ENCODE measurements around the gene KMT2D. TPM values are rescaled to one million over a fixed set of nuclear protein-coding genes. Genes with fewer than 3 reads are reported as not detected.

KMT2D gene
- total RNA-seq, 1 donor from 2014 or later, result 86.9 TPM

- no peak for FAIRE-seq
- Mint-ChIP-seq H3K4me1 (ENCODE audit: low read depth, unreplicated experiment) (peaks cover 9% of the 10 kb centered on the region), H3K27me3 (ENCODE audit: low read depth, unreplicated experiment) (peaks cover 24% of the 10 kb centered on the region), H3K36me3 (ENCODE audit: low read depth, unreplicated experiment) (no peaks in the 10 kb centered on the region), H3K27ac (ENCODE audit: unreplicated experiment) (no peak overlapping the region), H3K9me3 (ENCODE audit: unreplicated experiment) (no peaks in the 10 kb centered on the region), H3K4me3 (ENCODE audit: unreplicated experiment) (no peak overlapping the region)
- H3K36me3 ChIP-seq (ENCODE audit: insufficient read depth, low read length), result no peaks in the 10 kb centered on the region
- peaks cover 13% of the 10 kb centered on the region for H4K20me1 ChIP-seq (ENCODE audit: insufficient read depth, low read length)
- no peak overlapping the region for H3K4me3 ChIP-seq (ENCODE audit: insufficient read depth, low read depth, low read length)
- H3K9ac ChIP-seq (ENCODE audit: low read length), result no peak overlapping the region
- H2AFZ ChIP-seq (ENCODE audit: low read depth, low read length), result peak overlapping the region; percentile 74
- peak; percentile 87 for DNase-seq (ENCODE audit: low read depth)
- no peak for TF ChIP-seq EZH2 (IDR thresholded peaks at IDR 0.05; ENCODE audit: insufficient read depth, low read length)
- peak; percentile 89 for TF ChIP-seq CTCF (IDR thresholded peaks at IDR 0.05; ENCODE audit: insufficient read depth, low read depth, low read length)
- peak overlapping the region; percentile 79 for H3K4me2 ChIP-seq (ENCODE audit: low read length)
- H3K27ac ChIP-seq (ENCODE audit: low read depth, low read length), result no peak overlapping the region
- no peaks in the 10 kb centered on the region for H3K79me2 ChIP-seq (ENCODE audit: insufficient read depth, low read length)
- peaks cover 19% of the 10 kb centered on the region for H3K4me1 ChIP-seq (ENCODE audit: insufficient read depth, low read length)
- no peaks in the 10 kb centered on the region for H3K9me3 ChIP-seq (ENCODE audit: insufficient read depth, low read depth, low read length)
- peaks cover 38% of the 10 kb centered on the region for H3K27me3 ChIP-seq (ENCODE audit: insufficient read depth, low read length)
These were observed 27.7 kb upstream of the KMT2D start for GRCh38 chr12:49088150-49088931.

- no peaks in the 10 kb centered on the region for H3K9me3 ChIP-seq (ENCODE audit: insufficient read depth, low read depth, low read length)
- Mint-ChIP-seq H3K27me3 (ENCODE audit: low read depth, unreplicated experiment) (peaks cover 25% of the 10 kb centered on the region), H3K36me3 (ENCODE audit: low read depth, unreplicated experiment) (no peaks in the 10 kb centered on the region), H3K4me1 (ENCODE audit: low read depth, unreplicated experiment) (peaks cover 9% of the 10 kb centered on the region), H3K4me3 (ENCODE audit: unreplicated experiment) (peak overlapping the region; percentile 30), H3K9me3 (ENCODE audit: unreplicated experiment) (no peaks in the 10 kb centered on the region), H3K27ac (ENCODE audit: unreplicated experiment) (peak overlapping the region; percentile 2)
- H3K27ac ChIP-seq (ENCODE audit: low read depth, low read length), result no peak overlapping the region
- no peak for TF ChIP-seq EZH2 (IDR thresholded peaks at IDR 0.05; ENCODE audit: insufficient read depth, low read length)
- TF ChIP-seq CTCF (IDR thresholded peaks at IDR 0.05; ENCODE audit: insufficient read depth, low read depth, low read length), result no peak
- H3K4me3 ChIP-seq (ENCODE audit: insufficient read depth, low read depth, low read length), result no peak overlapping the region
- no peak overlapping the region for H3K4me2 ChIP-seq (ENCODE audit: low read length)
- peaks cover 10% of the 10 kb centered on the region for H3K4me1 ChIP-seq (ENCODE audit: insufficient read depth, low read length)
- no peak for FAIRE-seq
- H3K27me3 ChIP-seq (ENCODE audit: insufficient read depth, low read length), result peaks cover 20% of the 10 kb centered on the region
- no peaks in the 10 kb centered on the region for H3K79me2 ChIP-seq (ENCODE audit: insufficient read depth, low read length)
- no peak overlapping the region for H2AFZ ChIP-seq (ENCODE audit: low read depth, low read length)
- no peak overlapping the region for H3K9ac ChIP-seq (ENCODE audit: low read length)
- H3K36me3 ChIP-seq (ENCODE audit: insufficient read depth, low read length), result no peaks in the 10 kb centered on the region
- H4K20me1 ChIP-seq (ENCODE audit: insufficient read depth, low read length), result peaks cover 9% of the 10 kb centered on the region
- DNase-seq (ENCODE audit: low read depth), result peak; percentile 36
These were observed 25.5 kb upstream of the KMT2D start for GRCh38 chr12:49086116-49086515.

- no peak overlapping the region for H2AFZ ChIP-seq (ENCODE audit: low read depth, low read length)
- Mint-ChIP-seq H3K9me3 (ENCODE audit: unreplicated experiment) (no peaks in the 10 kb centered on the region), H3K4me3 (ENCODE audit: unreplicated experiment) (no peak overlapping the region), H3K27me3 (ENCODE audit: low read depth, unreplicated experiment) (peaks cover 26% of the 10 kb centered on the region), H3K4me1 (ENCODE audit: low read depth, unreplicated experiment) (peaks cover 9% of the 10 kb centered on the region), H3K27ac (ENCODE audit: unreplicated experiment) (no peak overlapping the region), H3K36me3 (ENCODE audit: low read depth, unreplicated experiment) (no peaks in the 10 kb centered on the region)
- no peak for TF ChIP-seq EZH2 (IDR thresholded peaks at IDR 0.05; ENCODE audit: insufficient read depth, low read length)
- TF ChIP-seq CTCF (IDR thresholded peaks at IDR 0.05; ENCODE audit: insufficient read depth, low read depth, low read length), result no peak
- peaks cover 9% of the 10 kb centered on the region for H4K20me1 ChIP-seq (ENCODE audit: insufficient read depth, low read length)
- DNase-seq (ENCODE audit: low read depth) (no peak), FAIRE-seq (no peak)
- H3K27me3 ChIP-seq (ENCODE audit: insufficient read depth, low read length), result peaks cover 10% of the 10 kb centered on the region
- H3K27ac ChIP-seq (ENCODE audit: low read depth, low read length), result no peak overlapping the region
- no peaks in the 10 kb centered on the region for H3K9me3 ChIP-seq (ENCODE audit: insufficient read depth, low read depth, low read length)
- no peak overlapping the region for H3K9ac ChIP-seq (ENCODE audit: low read length)
- no peaks in the 10 kb centered on the region for H3K79me2 ChIP-seq (ENCODE audit: insufficient read depth, low read length)
- H3K4me3 ChIP-seq (ENCODE audit: insufficient read depth, low read depth, low read length), result no peak overlapping the region
- H3K4me1 ChIP-seq (ENCODE audit: insufficient read depth, low read length), result no peaks in the 10 kb centered on the region
- H3K36me3 ChIP-seq (ENCODE audit: insufficient read depth, low read length), result no peaks in the 10 kb centered on the region
- H3K4me2 ChIP-seq (ENCODE audit: low read length), result no peak overlapping the region
These were observed 23.8 kb upstream of the KMT2D start for GRCh38 chr12:49084438-49084837.

All from astrocyte (in vitro differentiated cells and primary cell).